Measurements from ENCODE around the gene ST7.

GRCh38 chr7:117155694-117156093 lies 202.4 kb downstream of the ST7 start:
- TF ChIP-seq CTCF (conservative IDR thresholded peaks at IDR 0.05; ENCODE audit: low read length) (no peak), EZH2phosphoT487 (IDR thresholded peaks at IDR 0.05; ENCODE audit: borderline replicate concordance, low read depth, low read length) (no peak)

All from OCI-LY7 (cell line).